ENCODE measurements around the gene DIS3L2. TPM values are rescaled to one million over a fixed set of nuclear protein-coding genes. Genes with fewer than 3 reads are reported as not detected.

The DIS3L2 gene
- total and polyA plus RNA-seq, 2 of the 4 experiments (the other 2 are of a cell fraction), result 14.7 to 19.2 TPM

DNA sequence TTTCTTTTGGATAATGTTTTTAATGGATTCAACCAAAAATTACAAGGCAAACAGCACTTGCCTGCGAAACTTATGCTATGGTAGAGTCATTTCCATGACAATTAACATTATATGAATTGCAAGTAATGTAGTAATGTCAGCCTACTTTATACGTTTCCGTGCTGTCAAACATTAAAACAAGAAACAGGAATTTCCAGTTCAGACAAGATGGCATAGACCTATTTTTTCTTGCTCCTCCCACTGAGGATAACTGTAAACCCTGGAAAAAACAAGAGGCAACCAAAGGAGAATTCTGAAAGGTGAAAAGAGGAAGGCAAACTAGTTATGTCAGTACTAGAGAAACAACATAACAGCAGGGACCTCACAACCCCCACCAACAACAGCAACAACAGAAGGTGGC is 170.7 kb downstream of the DIS3L2 start:
- Histone ChIP-seq H2BK120ac (ENCODE audit: low read depth, low read length) (no peak overlapping the region), H3K56ac (ENCODE audit: extremely low read depth, insufficient read depth, low read length) (no peak overlapping the region), H3K18ac (ENCODE audit: low read depth, low read length) (no peak overlapping the region), H3K9me1 (ENCODE audit: insufficient read depth, low read length) (peaks cover 7% of the 10 kb centered on the region; the same call in 1 of the 2 replicates), H3K23ac (ENCODE audit: low read depth, low read length) (no peak overlapping the region), H3K79me1 (ENCODE audit: low read depth in 1 of 2, low read length in 2 of 2) (0 out of 4 replicates have a peak, but pooled peaks cover 0 to 10% of the 10 kb centered on the region in 2 experiments), H4K20me1 (ENCODE audit: insufficient read depth, low read length) (no peaks in the 10 kb centered on the region), H4K5ac (ENCODE audit: low read depth, low read length) (no peak overlapping the region), H3K9ac (ENCODE audit: low read depth, low read length) (no peak overlapping the region), H2BK20ac (ENCODE audit: low read depth, low read length) (no peak overlapping the region), H4K91ac (ENCODE audit: insufficient read depth, low read depth, low read length) (no peak overlapping the region), H2AFZ (replicated peaks; ENCODE audit: low read length, poor library complexity) (no peak overlapping the region), H3K27ac (ENCODE audit: insufficient read depth, low read length) (no peak overlapping the region), H3K27me3 (ENCODE audit: control insufficient read depth, insufficient read depth, low read length) (no peaks in the 10 kb centered on the region), H3K4me3 (ENCODE audit: insufficient read depth, low read depth, low read length) (no peak overlapping the region), H2AK5ac (ENCODE audit: low read depth, low read length) (no peak overlapping the region), H4K8ac (ENCODE audit: low read depth in 2 of 2, low read length in 2 of 2) (no peak overlapping the region), H3K36me3 (ENCODE audit: control insufficient read depth, insufficient read depth, low read length) (peaks cover 8% of the 10 kb centered on the region), H3K9me3 (ENCODE audit: control insufficient read depth, insufficient read depth, low read length) (no peaks in the 10 kb centered on the region), H2BK15ac (ENCODE audit: low read depth, low read length) (no peak overlapping the region), H3K4me1 (ENCODE audit: control insufficient read depth, insufficient read depth, low read length) (peaks cover 4% of the 10 kb centered on the region; the same call in 1 of the 2 replicates), H3K4me2 (ENCODE audit: low read depth, low read length) (no peak overlapping the region), H3K14ac (replicated peaks; ENCODE audit: low read depth, low read length) (no peak overlapping the region), H3K4ac (ENCODE audit: low read depth, low read length) (no peak overlapping the region), H2AK9ac (replicated peaks; ENCODE audit: low read depth, low read length, poor library complexity) (no peak overlapping the region), H2BK5ac (ENCODE audit: low read depth, low read length, poor library complexity, severe bottlenecking) (no peak overlapping the region)
- intact Hi-C loops (cut with micrococcal nuclease), result no loop called here
- no CpG with 5 or more reads among the region's 3 CpGs for WGBS, 2 experiments (ENCODE audit: extremely low coverage in 2 of 2, insufficient read length in 1 of 2)
- ChIA-PET POLR2A (ENCODE audit: unreplicated experiment) (no interaction called here), CTCF (no interaction called here)
- ATAC-seq (ENCODE audit: low read depth), result no peak
- dilution Hi-C loops (cut with HindIII; ENCODE audit: low sequenced_read_pairs, unreplicated experiment), result no loop called here
- in situ Hi-C loops (cut with MboI; ENCODE audit: low sequenced_read_pairs), result no loop called here
- no peak for DNase-seq
- no TSS peak for BruUV-seq (replicated peaks)
- TF ChIP-seq RCOR1 (IDR thresholded peaks at IDR 0.05; ENCODE audit: insufficient replicate concordance, low read length) (no peak), MAZ (IDR thresholded peaks at IDR 0.05; ENCODE audit: borderline replicate concordance, low read depth, low read length) (no peak), MXI1 (IDR thresholded peaks at IDR 0.05; ENCODE audit: borderline replicate concordance, low read depth, low read length) (no peak), SMC3 (IDR thresholded peaks at IDR 0.05; ENCODE audit: low read depth, low read length) (no peak), USF2 (IDR thresholded peaks at IDR 0.05; ENCODE audit: low read depth, low read length) (no peak), MAFK (IDR thresholded peaks at IDR 0.05; ENCODE audit: low read depth, low read length) (no peak), FOS (IDR thresholded peaks at IDR 0.05; ENCODE audit: low read depth, low read length) (no peak), POLR2A (IDR thresholded peaks at IDR 0.05; ENCODE audit: low read depth, low read length) (no peak), BHLHE40 (IDR thresholded peaks at IDR 0.05; ENCODE audit: low read depth, low read length) (no peak), RFX5 (IDR thresholded peaks at IDR 0.05; ENCODE audit: low read depth, low read length) (no peak)
